ENCODE results near the gene TICAM1. TPM values are rescaled to one million over a fixed set of nuclear protein-coding genes. Genes with fewer than 3 reads are reported as not detected.
A peak's percentile ranks its signal among the peaks of the same experiment; 100 is the strongest.

TICAM1 gene
- total and polyA plus RNA-seq, 2 of the 8 experiments (the other 6 are each of a cell fraction or from before 2014, with no cell fraction given), result 0.41 to 0.65 TPM

DNA sequence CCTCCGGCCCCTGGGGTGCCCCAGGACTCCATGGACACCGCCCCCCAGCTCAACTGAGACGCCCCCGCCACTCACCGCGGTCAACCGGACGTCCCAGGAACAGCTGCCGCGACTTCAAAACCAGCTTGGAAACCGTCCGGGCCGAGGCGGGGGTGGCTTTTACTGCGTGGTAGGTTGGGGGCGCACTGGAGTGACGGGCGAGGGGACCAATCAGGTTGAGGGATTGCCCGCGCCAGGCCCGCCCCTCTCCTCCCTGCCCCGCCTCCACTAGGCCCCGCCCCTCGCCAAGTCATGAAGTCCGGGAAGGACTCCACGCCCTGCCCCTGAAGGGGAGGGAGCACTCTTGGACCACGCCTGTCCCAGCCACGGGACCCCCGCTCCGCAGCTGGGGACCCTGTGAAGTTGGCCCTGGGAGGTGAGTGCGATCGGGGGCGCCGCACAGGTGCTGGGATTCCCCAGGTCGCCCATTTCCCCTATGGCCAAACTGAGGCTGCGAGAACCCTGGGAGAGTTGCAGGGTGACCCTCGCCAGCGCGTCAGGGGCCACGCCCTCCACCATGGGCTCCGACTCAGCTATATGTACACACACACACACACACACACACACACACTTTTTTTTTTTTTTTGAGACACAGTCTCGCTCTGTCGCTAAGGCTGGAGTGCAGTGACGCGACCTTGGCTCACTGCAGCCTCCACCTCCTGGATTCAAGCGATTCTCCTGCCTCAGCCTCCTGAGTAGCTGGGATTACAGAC is 36.2 kb upstream of the TICAM1 start, which contains the start of gene PLIN3:
Gene PLIN3 (minus strand): TSS at position 134 of the 752 bp plus-strand sequence. CDS start 6,273 bp downstream, outside the sequence.
- Histone ChIP-seq H3K27ac (ENCODE audit: low read depth, low read length) (peak within 1 kb of the TSS; percentile 46), H3K4ac (replicated peaks; ENCODE audit: insufficient read length, low read depth, low read length) (no peak within 1 kb of the TSS), H4K8ac (ENCODE audit: extremely low read depth, insufficient read depth, low read length) (peak within 1 kb of the TSS; percentile 64), H4K5ac (ENCODE audit: insufficient read length, low read depth, low read length) (peak within 1 kb of the TSS; percentile 75), H3K79me1 (ENCODE audit: low read depth, low read length) (peaks cover 3% of the 10 kb centered on the region; the same call in 1 of the 2 replicates), H3K56ac (replicated peaks; ENCODE audit: insufficient read length, low read depth, low read length) (peak within 1 kb of the TSS; percentile 9), H3K4me3 (ENCODE audit: extremely low read depth in 1 of 4, insufficient read depth in 2 of 4, low read depth in 3 of 4, low read length in 4 of 4) (peak within 1 kb of the TSS; percentile 77 to 98 (median 84)), H2AFZ (ENCODE audit: low read length) (peak within 1 kb of the TSS; percentile 61; the same call in 1 of the 2 replicates), H2BK120ac (replicated peaks; ENCODE audit: low read depth, low read length) (no peak within 1 kb of the TSS), H3K9me3 (ENCODE audit: insufficient read depth in 2 of 2, low read depth in 1 of 2, low read length in 1 of 2) (no peaks in the 10 kb centered on the region), H4K20me1 (replicated peaks in 1 of 2; ENCODE audit: control insufficient read depth in 1 of 2, insufficient read depth in 2 of 2, low read length in 2 of 2) (peaks cover 0 to 7% of the 10 kb centered on the region in 2 experiments), H3K23ac (ENCODE audit: insufficient read length) (no peak within 1 kb of the TSS), H3K4me2 (ENCODE audit: insufficient read depth in 1 of 2, low read depth in 2 of 2, low read length in 2 of 2) (peak within 1 kb of the TSS; percentile 66 to 91), H3K36me3 (ENCODE audit: control insufficient read depth in 2 of 4, insufficient read depth in 4 of 4, low read length in 3 of 4) (no peaks in the 10 kb centered on the region), H2BK12ac (ENCODE audit: low read depth, low read length) (no peak within 1 kb of the TSS), H4K91ac (replicated peaks; ENCODE audit: insufficient read length, low read length) (no peak within 1 kb of the TSS), H2BK20ac (ENCODE audit: low read length) (no peak within 1 kb of the TSS), H3K4me1 (replicated peaks in 1 of 4; ENCODE audit: control insufficient read depth in 3 of 4, insufficient read depth in 4 of 4, low read length in 3 of 4) (peaks cover 0 to 5% (median 2%) of the 10 kb centered on the region in 4 experiments; a peak in 3 of 7 replicates), H2AK5ac (ENCODE audit: low read depth, low read length) (no peak within 1 kb of the TSS), H2BK5ac (ENCODE audit: low read depth, low read length) (peak within 1 kb of the TSS; percentile 27; the same call in 1 of the 2 replicates), H3K18ac (ENCODE audit: extremely low read depth, low read length) (no peak within 1 kb of the TSS; the same call in 1 of the 2 replicates), H2BK15ac (ENCODE audit: low read length) (no peak within 1 kb of the TSS), H3K9ac (replicated peaks in 1 of 4; ENCODE audit: extremely low read depth in 1 of 4, low read depth in 3 of 4, low read length in 3 of 4) (peak within 1 kb of the TSS in 3 of 4 experiments; percentile 20 to 58 (median 31); a peak in 3 of 7 replicates), H3K27me3 (replicated peaks in 1 of 4; ENCODE audit: control insufficient read depth in 3 of 4, extremely low read depth in 1 of 4, insufficient read depth in 3 of 4, low read length in 3 of 4) (no peaks in the 10 kb centered on the region), H3K14ac (ENCODE audit: insufficient read length) (no peak within 1 kb of the TSS), H3K23me2 (ENCODE audit: low read depth, low read length) (no peaks in the 10 kb centered on the region; the same call in 1 of the 2 replicates), H3K79me2 (ENCODE audit: control insufficient read depth in 1 of 2, insufficient read depth in 2 of 2, low read length in 2 of 2) (peaks cover 0 to 6% of the 10 kb centered on the region in 2 experiments; a peak in 2 of 4 replicates)
- DNase-seq (ENCODE audit: low read depth in 1 of 2, low spot score in 2 of 2) (peak; percentile 81 to 99), FAIRE-seq (no peak)
- WGBS, 2 experiments (ENCODE audit: extremely low coverage in 1 of 2, insufficient coverage in 1 of 2, insufficient read length in 1 of 2, insufficient replicate concordance in 2 of 2, low coverage in 1 of 2, low lambda C conversion rate in 2 of 2, missing lambda C conversion rate in 1 of 2), result 7% methylated on average over 28 of the region's 46 CpGs; no CpG with 5 or more reads in 1 of the 2 experiments
- CTCF ChIA-PET (ENCODE audit: partially characterized antibody), result interaction anchor here (0.8 to 5.1 kb wide), 12 partner anchors 8 to 164 kb away, joined by 3 to 44 read pairs (median 5); no protein-coding TSS in a partner anchor
- POLR2A ChIA-PET (ENCODE audit: partially characterized antibody), result interaction anchor here (0.5 to 1.6 kb wide), 8 partner anchors 9 to 119 kb away, joined by 3 to 4 read pairs (median 4); no protein-coding TSS in a partner anchor
- no peak for TF ChIP-seq HDAC6 (IDR thresholded peaks at IDR 0.05; ENCODE audit: low read depth, low read length)
- no peak for TF ChIP-seq SRF (IDR thresholded peaks at IDR 0.05; ENCODE audit: low read depth, low read length)
- TF ChIP-seq KDM1A (IDR thresholded peaks at IDR 0.05; ENCODE audit: borderline replicate concordance, low read length), result peak; percentile 98
- TF ChIP-seq TCF12 (IDR thresholded peaks at IDR 0.05; ENCODE audit: low read depth, low read length), result no peak
- TF ChIP-seq NRF1 (IDR thresholded peaks at IDR 0.05; ENCODE audit: low read depth, low read length), result no peak
- no peak for TF ChIP-seq ZNF274 (IDR thresholded peaks at IDR 0.05; ENCODE audit: borderline replicate concordance, extremely low read depth, low read length)
- TF ChIP-seq GTF2F1 (IDR thresholded peaks at IDR 0.05; ENCODE audit: borderline replicate concordance, low read depth, low read length), result no peak
- TF ChIP-seq BCL11A (IDR thresholded peaks at IDR 0.05; ENCODE audit: low read depth in 2 of 2, low read length in 2 of 2), result no peak
- TF ChIP-seq SUZ12 (IDR thresholded peaks at IDR 0.05; ENCODE audit: low read length), result no peak
- no peak for TF ChIP-seq BRCA1 (IDR thresholded peaks at IDR 0.05; ENCODE audit: low read depth, low read length)
- no peak for TF ChIP-seq EP300 (IDR thresholded peaks at IDR 0.05; ENCODE audit: borderline replicate concordance in 1 of 2, low read depth in 2 of 2, low read length in 2 of 2)
- TF ChIP-seq SP1 (IDR thresholded peaks at IDR 0.05; ENCODE audit: low read depth, low read length), result peak; percentile 91

Measured in H1 (cell line).